Skeletal muscle tissue (tissue), 4 donors: ENCODE data around the gene PAPOLB. TPM values are rescaled to one million over a fixed set of nuclear protein-coding genes. Genes with fewer than 3 reads are reported as not detected.

Experiments
- H3K27ac ChIP-seq: one replicate; pipeline ENCODE4 v1.7.0; 2013; ENCODE audit warnings: mild to moderate bottlenecking, low read depth, low read length, inconsistent platforms
- H3K27me3 ChIP-seq, 3 donors: one replicate each; pipeline ENCODE4 v1.7.0; 2013; ENCODE audit warnings: low read length in 3 of 3; ENCODE audit not compliant: control insufficient read depth in 3 of 3, insufficient read depth in 3 of 3
- H3K36me3 ChIP-seq, 3 donors: one replicate each; pipeline ENCODE4 v1.7.0; 2013; ENCODE audit warnings: low read length in 3 of 3; ENCODE audit not compliant: control insufficient read depth in 3 of 3, insufficient read depth in 3 of 3
- H3K4me1 ChIP-seq, 3 donors: one replicate each; pipeline ENCODE4 v1.7.0; 2013; ENCODE audit warnings: low read length in 3 of 3, mild to moderate bottlenecking in 3 of 3; ENCODE audit not compliant: control insufficient read depth in 3 of 3, insufficient read depth in 3 of 3
- H3K4me3 ChIP-seq, 3 donors: one replicate each; pipeline ENCODE4 v1.7.0; 2013; ENCODE audit warnings: low read length in 3 of 3
- H3K9ac ChIP-seq, 3 donors: one replicate each; pipeline ENCODE4 v1.7.0; 2013; ENCODE audit warnings: low read length in 3 of 3, mild to moderate bottlenecking in 3 of 3, moderate library complexity in 2 of 3, low read depth in 1 of 3
- H3K9me3 ChIP-seq, 3 donors: one replicate each; pipeline ENCODE4 v1.7.0; 2013; ENCODE audit warnings: low read length in 3 of 3; ENCODE audit not compliant: control insufficient read depth in 3 of 3
- total RNA-seq: library from RNA; depleted of rRNA; stranded (reverse); fragments of >200 nt; gene quantifications from one replicate; pipeline ENCODE4 v1.2.3, GENCODE V29; 2014
- donor health status: Osteomylitis.

PAPOLB gene
- total RNA-seq, 1 donor from 2014 or later = under 0.01 TPM

- no peak overlapping the region for H3K9ac ChIP-seq
- no peak overlapping the region for H3K27ac ChIP-seq
- H3K9me3 ChIP-seq = peaks cover 0 to 2% (median 0%) of the 10 kb centered on the region in 3 donors
- H3K27me3 ChIP-seq = no peaks in the 10 kb centered on the region
- no peaks in the 10 kb centered on the region for H3K4me1 ChIP-seq
- H3K4me3 ChIP-seq = no peak overlapping the region
- no peaks in the 10 kb centered on the region for H3K36me3 ChIP-seq
These were observed 16.1 kb downstream of the PAPOLB start for GRCh38 chr7:4845740-4846142.

DNA sequence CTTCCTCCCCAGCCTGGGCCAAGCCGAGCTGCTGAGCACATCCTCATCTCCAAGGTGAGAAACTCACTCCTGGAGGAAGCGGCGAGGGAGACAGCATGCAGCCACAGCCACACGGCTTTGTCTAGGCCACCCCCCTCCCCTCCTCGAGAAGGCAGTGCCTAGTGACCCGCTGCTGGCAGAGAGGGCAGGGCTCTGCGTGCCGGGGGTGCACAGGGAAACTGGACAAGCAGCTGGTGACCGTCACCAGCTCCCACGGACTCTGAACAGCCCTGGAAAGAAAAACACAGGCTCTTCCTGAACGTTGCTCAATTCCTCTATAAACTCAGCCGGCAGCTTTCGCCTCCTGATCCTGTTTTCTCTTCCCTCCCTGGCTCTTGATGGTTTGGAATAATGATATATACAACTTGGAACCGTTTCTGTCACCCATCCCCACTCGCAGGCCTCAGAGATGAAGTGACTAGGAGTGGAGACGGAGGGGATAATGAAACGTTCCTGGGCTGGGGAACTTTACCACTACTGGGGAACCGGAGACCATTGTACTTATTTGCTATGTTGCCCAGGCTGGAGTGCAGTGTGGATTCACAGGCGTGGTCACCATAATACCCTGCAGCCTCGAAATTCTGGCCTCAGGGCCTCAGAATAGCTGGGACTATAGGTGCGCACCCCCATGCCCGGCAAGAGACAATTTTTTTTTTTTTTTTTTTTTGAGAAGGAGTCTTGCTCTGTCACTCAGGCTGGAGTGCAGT is 19.3 kb downstream of the PAPOLB start:
- H3K27me3 ChIP-seq = no peaks in the 10 kb centered on the region
- no peak overlapping the region for H3K4me3 ChIP-seq
- H3K9ac ChIP-seq = no peak overlapping the region
- H3K9me3 ChIP-seq = no peaks in the 10 kb centered on the region
- no peaks in the 10 kb centered on the region for H3K36me3 ChIP-seq
- H3K4me1 ChIP-seq = peaks cover 0 to 3% (median 0%) of the 10 kb centered on the region in 3 donors
- no peak overlapping the region for H3K27ac ChIP-seq

DNA sequence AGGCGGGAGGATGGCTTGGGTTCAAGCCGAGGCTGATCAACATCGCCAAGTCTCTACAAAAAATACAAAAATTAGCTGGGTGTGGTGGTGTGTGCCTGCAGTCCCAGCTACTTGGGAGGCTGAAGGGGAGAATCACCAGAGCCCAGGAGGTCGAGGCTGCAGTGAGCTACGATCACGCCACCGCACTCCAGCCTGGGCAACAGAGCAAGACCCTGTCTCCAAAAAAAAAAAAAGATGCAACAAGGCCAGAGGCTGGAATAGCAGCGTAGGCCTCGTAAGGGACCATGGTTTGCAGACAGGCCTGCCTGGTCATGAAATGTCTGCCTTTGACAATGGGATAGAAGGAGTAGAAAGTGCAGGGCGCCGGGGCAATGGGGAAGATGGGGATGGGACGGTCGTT is 20.0 kb downstream of the PAPOLB start:
- Histone ChIP-seq H3K9ac (no peak overlapping the region), H3K4me1 (peaks cover 0 to 3% (median 0%) of the 10 kb centered on the region in 3 donors), H3K36me3 (no peaks in the 10 kb centered on the region), H3K27me3 (no peaks in the 10 kb centered on the region), H3K4me3 (no peak overlapping the region), H3K9me3 (no peaks in the 10 kb centered on the region), H3K27ac (no peak overlapping the region)

- no peaks in the 10 kb centered on the region for H3K36me3 ChIP-seq
- no peaks in the 10 kb centered on the region for H3K9me3 ChIP-seq
- no peak overlapping the region for H3K27ac ChIP-seq
- peaks cover 0 to 3% (median 0%) of the 10 kb centered on the region in 3 donors for H3K4me1 ChIP-seq
- no peak overlapping the region for H3K9ac ChIP-seq
- H3K4me3 ChIP-seq = no peak overlapping the region
- no peaks in the 10 kb centered on the region for H3K27me3 ChIP-seq
These were observed 20.6 kb downstream of the PAPOLB start for GRCh38 chr7:4841007-4841784.

DNA sequence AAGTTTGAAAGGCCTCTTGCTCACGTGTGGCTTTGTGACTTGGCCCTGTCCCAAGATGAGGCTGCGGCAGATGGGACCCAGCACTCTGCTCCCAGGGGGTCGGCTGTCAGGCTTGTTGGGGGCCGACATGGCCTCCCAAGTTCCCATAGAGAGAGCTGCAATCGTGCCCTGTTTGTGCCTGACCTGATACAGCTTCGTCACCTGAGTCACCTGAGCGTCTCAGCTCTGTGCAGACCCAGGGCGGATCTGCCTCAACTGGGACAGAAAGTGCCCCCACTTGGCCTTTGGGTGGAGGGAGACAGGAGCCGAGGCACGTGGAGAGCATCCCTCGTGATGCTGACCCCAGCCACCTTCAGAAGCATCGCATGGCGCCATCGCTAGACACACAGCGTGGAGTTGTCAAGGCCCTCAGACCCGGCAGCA is 21.7 kb downstream of the PAPOLB start:
- no peak overlapping the region for H3K9ac ChIP-seq
- no peak overlapping the region for H3K27ac ChIP-seq
- no peaks in the 10 kb centered on the region for H3K9me3 ChIP-seq
- H3K4me1 ChIP-seq = peaks cover 0 to 3% (median 0%) of the 10 kb centered on the region in 3 donors
- H3K4me3 ChIP-seq = no peak overlapping the region
- no peaks in the 10 kb centered on the region for H3K27me3 ChIP-seq
- H3K36me3 ChIP-seq = no peaks in the 10 kb centered on the region

GRCh38 chr7:4838626-4839334 is 23.1 kb downstream of the PAPOLB start:
- H3K9me3 ChIP-seq = no peaks in the 10 kb centered on the region
- no peak overlapping the region for H3K27ac ChIP-seq
- H3K36me3 ChIP-seq = no peaks in the 10 kb centered on the region
- H3K9ac ChIP-seq = no peak overlapping the region
- no peak overlapping the region for H3K4me3 ChIP-seq
- H3K27me3 ChIP-seq = no peaks in the 10 kb centered on the region
- H3K4me1 ChIP-seq = peaks cover 0 to 3% (median 0%) of the 10 kb centered on the region in 3 donors

GRCh38 chr7:4837803-4838625 is 23.8 kb downstream of the PAPOLB start:
- no peaks in the 10 kb centered on the region for H3K9me3 ChIP-seq
- no peak overlapping the region for H3K9ac ChIP-seq
- peaks cover 0 to 3% (median 0%) of the 10 kb centered on the region in 3 donors for H3K4me1 ChIP-seq
- H3K36me3 ChIP-seq = no peaks in the 10 kb centered on the region
- no peak overlapping the region for H3K4me3 ChIP-seq
- H3K27me3 ChIP-seq = no peaks in the 10 kb centered on the region
- no peak overlapping the region for H3K27ac ChIP-seq

DNA sequence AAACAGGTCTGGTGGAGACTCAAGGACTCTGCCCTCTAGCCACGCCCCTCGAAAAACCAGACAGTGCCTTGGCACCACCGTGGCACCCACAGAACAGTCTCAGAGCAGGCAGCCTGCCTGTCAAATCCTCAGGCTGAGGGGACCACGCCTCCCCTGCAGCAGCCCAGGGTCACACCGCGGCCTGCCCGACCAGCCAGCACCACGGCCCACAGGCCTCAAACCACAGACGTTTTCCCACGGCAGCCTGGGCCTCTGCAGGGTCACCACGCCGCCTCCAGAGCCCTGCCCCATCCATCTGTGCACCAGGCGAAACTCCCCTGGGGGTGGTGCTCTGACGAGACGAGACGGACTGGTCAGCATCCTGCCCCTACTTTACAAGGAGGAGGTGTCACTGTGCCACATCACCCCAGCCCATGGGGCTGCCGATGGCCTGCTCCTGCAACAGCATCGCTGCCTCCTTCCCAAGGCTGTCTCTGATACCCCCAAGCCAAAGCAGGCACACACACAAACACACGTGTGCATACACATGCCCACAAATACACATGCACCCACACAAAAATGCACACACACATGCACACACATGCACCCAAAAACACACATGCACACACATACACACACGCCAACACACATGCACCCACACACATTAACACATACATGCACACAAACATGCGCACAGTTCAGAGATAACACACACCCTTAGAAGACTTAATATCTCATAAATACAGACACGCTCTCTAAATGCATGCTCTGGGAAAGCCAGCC is 24.6 kb downstream of the PAPOLB start:
- Histone ChIP-seq H3K9ac (no peak overlapping the region), H3K4me1 (peaks cover 0 to 3% (median 0%) of the 10 kb centered on the region in 3 donors), H3K4me3 (no peak overlapping the region), H3K9me3 (no peaks in the 10 kb centered on the region), H3K27ac (no peak overlapping the region), H3K36me3 (no peaks in the 10 kb centered on the region), H3K27me3 (no peaks in the 10 kb centered on the region)

GRCh38 chr7:4836206-4836661 is 25.6 kb downstream of the PAPOLB start:
- Histone ChIP-seq H3K27ac (no peak overlapping the region), H3K9me3 (no peaks in the 10 kb centered on the region), H3K36me3 (no peaks in the 10 kb centered on the region), H3K27me3 (no peaks in the 10 kb centered on the region), H3K9ac (no peak overlapping the region), H3K4me3 (no peak overlapping the region), H3K4me1 (peaks cover 0 to 3% (median 0%) of the 10 kb centered on the region in 3 donors)
